GM21786 (cell line): ENCODE data around the gene ANKLE1.

Source experiments
- ATAC-seq: cut with Tn5 transposase; IDR thresholded peaks from one replicate; pipeline ENCODE4 v1.9.1; 2021; ENCODE audit not compliant: unreplicated experiment

The ANKLE1 gene

DNA sequence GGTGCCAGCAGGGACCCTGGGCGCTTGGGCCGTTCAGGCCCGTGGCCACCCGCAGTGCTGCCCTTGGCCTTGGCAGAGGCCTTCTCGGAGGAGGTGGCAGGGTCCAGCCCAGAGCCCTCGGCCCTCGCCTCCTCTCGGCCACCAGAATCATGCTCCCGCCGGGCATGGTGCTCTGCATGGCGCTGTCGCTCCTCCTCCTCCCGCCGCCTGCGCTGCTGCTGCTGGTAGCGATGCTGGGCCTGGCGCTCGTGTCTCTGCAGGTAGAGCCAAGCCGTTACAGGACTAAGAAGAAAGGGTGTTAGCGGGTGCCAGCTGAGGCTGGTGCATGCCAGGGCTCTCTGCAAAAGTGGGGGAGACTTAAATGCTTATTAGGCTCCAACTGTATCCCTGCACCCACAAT is 43.4 kb downstream of the ANKLE1 start:
- ATAC-seq, result no peak

DNA sequence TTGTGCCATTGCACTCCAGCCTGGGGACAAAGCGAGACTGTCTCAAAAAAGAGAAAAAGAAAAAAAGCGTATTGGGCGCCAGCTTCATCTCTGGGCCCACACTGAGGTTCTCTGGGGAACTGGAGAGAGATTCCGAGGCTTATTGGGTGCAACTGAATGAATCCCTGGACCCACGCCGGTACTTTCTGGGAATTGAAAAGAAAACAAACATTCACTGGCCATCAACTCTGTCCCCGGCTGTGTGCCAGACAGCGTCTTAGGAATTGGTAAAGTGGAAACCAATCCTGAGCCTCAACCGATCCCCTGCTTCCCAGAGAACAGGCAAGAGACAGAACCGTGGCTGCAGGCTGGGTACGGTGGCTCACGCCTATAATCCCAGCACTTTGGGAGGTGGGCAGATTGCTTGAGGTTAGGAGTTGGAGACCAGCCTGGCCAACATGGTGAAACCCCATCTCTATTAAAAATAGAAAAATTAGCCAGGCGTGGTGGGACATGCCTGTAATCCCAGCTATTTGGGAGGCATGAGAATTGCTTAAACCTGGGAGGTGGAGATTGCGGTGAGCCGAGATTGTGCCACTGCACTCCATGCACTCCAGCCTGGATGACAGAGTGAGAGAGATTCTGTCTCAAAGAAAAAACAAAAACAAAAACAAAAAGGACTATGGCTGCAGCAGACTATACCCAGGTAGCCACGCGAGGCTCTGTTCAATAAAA is 44.3 kb downstream of the ANKLE1 start:
- no peak for ATAC-seq

GRCh38 chr19:17326595-17326966 is 44.9 kb downstream of the ANKLE1 start:
- no peak for ATAC-seq

DNA sequence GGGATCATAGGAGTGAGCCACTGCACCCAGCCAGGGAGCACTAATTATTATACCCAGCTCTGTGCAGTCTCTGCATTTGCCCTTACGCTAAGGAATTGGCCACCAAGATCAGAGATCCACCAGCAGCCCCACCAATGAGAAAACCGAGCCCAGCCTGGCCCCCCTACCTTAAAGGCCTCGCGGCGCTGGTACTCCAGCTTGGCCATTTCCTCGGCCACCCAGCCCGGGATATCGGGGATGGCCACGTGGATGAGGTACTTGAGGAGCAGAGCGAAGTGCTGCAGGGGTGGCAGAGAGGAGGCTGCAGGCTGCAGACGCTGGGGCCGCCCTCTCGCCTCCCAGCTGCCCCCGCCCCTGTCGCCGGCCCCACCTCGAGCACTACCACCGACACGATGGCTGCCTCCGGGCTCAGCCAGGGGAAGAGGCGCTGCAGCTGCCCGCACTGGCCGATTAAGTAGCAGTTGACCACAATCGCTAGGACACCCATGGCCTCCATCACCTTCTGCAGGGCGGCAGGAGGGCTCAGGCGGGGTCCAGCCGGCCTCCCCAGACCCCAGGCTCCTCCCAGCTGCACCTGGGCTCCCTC is 45.5 kb downstream of the ANKLE1 start:
- no peak for ATAC-seq

DNA sequence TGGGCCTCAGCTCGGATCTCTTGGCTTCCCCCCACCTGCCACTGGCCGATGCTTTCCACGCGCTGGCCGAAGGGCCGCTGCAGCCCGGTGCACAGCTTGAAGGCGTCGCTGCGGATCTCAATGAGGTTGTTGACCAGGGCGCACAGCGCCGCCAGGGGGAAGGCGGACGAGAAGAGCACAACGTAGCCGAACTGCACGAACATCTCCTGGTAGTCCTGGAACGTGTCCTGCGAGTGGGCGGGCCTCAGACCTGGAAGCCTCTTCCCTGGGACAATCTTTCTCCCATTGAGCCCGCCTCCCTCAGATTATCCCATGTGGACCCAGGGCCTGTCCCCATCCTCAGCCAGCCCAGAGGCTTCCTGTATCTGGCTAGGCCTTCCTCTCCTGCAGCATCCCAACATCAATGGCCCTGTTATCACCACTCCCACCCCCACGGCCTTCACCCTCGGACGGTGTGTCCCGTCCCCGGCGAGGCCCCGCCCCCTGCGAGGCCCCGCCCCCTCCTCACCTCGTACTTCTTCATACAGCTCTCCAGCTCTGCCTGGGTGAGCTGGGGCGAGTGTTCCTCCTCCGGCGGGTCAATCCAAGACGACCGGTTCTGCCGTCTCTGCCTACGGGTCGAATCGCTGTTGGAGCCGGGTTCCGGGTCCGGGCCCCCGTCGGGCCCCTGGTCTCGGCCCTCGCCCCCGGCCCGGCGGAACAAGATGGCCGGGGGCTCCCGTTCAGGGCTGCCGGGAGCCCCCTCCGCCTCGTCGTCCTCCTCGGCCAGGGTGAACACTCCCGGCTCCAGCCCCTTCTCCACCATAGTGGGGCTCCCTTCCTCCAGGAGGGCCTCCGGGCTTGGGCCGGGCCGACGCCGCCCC is 46.2 kb downstream of the ANKLE1 start:
- no peak for ATAC-seq

GRCh38 chr19:17328517-17329365 is 47.0 kb downstream of the ANKLE1 start:
- ATAC-seq, result no peak

DNA sequence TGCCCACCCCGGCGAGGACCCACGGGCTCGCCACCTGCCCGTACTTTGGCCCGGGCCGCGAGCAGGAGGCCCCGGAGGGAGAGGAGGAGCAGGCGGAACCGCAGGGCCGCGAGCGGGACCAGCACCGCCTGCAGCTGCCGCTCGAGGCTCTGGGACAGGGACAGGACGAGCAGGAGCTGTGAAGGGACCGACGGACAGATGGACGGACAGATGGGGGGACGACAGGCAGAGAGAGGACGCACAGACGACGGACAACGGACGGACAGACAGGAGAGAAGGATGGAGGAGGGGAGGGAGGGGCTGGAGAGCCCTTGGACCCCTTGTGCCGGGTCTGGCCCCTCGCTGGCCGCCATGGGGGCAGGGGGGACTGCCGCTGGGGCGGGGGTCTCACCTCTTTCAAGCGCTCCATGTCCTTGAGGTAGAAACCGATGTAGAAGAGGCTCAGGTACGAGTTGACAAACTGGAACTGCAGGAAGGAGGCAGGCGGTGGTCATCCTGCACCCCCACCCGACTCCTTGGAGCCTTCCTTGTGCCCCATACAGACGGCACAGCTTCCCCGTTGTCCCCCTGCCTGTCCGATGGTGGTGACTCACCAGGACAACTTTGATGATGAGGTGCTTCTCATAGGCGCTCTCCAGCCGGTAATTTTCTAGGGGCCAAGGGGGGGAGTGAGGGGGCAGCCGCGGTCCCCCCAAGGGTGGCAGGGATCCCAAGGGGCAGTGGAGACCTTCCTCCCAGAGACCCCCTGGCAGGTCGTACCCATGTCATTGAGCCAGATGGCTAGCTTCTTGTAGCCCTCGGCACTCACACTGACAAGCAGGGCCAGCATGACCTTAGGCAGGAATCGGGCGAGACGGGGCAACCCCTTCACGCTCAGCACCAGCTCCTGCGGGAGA is 47.9 kb downstream of the ANKLE1 start:
- no peak for ATAC-seq

DNA sequence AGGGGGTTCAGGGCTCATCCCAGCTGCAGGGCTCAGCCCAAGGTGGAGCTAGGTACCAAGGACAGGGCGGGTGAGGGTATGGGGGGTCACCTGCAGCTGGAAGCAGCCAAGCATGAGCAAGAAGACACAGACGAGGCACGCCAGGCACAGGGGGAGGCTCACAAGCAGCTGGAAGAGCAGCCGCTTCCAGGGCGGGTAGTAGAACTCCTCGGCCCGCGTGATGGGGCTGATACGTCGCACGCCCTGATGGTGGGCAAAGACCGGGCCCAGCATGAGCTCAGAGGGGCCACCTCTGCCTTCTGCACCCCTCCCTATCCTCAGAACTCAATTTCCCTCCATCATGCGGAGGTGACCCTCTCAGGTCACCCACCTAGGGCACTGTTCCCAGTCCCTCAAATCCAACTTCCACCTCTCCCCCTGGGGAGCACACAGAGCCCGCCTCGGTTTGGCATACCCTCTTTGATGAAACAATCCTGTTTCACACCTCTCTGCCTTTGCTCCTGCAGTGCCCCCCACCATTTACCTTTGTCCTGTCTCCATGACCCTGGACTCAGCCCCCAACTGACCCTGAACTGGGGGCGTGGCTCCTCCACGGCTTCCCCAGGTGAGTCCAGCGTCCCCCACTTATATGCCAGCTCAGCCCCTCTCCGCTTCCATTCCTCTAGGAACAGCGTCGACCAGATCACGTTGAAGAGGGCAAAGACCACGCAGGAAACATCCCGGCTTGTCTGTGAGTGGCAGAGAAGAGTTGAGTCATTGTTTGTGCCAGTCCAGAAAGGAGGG is 48.8 kb downstream of the ANKLE1 start:
- no peak for ATAC-seq

DNA sequence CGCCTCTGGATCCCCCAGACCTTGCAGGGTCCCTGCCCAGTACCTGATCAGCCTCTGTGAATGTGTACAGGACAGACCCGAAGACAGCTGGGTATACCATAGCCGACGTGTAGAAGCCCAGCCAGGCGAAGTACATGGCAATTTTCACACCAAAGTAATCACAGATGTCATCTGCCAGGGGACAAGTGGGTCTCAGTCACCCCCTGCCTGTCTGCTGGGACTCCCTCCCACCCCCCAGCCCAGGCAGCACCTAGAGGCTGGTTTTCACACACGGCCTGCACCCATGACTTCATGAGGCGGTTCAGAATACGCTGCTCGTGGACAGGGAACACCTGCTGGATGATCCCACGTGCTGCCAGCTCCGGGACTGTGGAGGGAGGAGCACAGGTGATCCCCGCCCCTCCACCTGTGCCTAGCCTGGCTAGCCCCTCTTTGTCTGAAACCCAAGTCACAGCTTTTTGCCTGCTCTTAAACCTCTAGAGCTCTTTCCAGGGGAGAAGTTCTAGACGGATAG is 49.4 kb downstream of the ANKLE1 start:
- ATAC-seq, result no peak

DNA sequence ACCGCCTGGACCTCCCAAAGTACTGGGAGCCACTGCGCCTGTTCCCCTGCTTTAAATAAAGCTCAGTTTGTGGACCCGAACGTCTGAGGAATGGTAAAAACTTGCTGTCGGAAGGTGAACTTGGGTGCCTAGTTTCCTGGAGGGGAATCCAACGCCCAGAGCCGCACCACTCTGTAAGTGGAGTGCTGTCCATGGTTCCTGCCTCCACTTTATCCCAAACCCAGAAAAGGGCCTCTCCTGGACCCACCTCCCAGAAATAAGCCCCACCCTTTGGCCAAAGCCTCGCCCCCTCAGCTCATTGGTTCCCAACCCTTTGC is 50.6 kb downstream of the ANKLE1 start:
- no peak for ATAC-seq

DNA sequence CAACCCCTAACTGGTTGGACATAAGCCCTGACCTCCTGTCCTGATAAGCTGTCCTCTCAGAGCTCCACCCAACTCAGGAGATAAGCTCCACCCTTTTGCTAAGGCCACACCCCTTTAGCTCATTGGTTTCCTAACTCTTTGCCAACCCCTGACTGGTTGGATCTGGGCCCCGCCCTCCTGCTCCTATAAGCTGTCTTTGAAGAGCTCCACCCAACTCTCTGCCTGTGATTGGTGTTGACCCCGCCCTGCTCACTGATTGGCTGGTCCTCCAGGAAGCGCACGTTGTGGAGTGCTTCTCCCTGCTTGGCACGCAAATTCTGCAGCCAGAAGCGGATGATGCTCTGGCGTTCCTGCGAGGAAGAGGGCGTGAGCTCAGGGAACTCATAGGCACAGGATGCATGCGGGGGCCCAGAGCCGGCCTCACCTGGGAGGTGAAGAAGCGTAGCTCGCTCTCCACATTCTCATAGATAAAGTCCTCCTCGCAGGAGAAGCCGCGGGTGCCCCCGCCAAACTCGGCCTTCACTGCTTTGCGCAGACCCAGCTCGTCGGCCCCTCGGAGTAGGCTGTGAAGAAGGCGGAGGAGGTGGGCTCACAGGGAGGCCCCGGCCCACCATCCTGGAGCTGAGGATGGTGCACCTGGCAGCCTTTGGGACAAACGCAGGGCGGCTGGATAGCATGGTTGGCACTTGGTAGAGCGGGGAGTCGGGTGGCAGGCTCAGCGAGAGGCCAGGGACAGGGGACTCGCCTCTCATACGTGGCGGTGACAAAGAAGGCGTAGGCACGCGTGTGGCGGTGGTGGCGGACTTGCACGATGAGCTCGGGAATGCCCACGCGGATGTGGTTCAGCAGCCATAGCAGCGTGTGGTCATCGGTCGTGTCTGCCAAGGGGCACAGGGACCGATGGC is 51.2 kb downstream of the ANKLE1 start:
- no peak for ATAC-seq

DNA sequence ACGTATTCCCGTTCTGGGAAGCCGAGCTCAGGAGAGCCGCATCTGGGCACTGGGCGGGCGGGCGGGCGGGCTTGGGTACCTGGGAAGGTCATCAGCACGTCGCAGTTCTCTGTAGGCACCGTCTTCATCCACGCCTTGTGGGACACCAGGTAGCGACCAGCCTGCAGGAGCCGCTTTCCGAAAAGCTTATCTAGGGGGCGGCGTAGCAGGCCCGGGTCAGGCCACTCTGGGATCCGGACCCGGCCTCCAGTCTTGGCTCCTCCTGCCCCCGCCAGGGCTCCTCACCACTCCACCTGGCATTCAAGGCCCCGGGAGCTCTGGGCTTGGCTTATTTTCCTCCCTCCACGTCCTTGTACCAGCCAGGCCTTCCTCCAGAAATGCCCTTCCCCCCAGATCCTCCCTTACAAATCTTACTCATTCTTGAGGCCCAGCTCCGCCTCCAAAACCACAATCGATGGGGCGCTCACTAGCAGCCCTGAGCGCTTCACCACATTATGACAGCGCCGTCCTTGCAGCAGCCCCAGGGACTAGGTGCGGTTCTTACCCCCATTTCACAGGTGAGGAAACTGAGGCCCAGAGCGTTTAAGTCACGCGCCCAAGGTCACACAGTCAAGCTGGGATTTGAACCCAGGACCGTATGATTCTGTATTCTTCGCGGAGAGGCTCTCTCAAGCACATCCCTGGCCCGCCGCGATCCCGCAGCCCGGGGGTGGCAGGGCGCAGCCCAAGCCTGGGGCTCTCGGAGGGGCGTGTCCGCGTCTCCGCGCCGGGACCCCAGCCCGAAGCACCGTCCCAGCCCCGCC is 52.1 kb downstream of the ANKLE1 start:
- no peak for ATAC-seq

- ATAC-seq, result no peak
Observed at GRCh38 chr19:17334414-17335409, 53.0 kb downstream of the ANKLE1 start, which contains the start of gene ANO8. TSS of gene ANO8 (minus strand) at chr19:17334855. CDS start at chr19:17334670, 185 bp downstream.

- ATAC-seq, result no peak
Observed at GRCh38 chr19:17335575-17335974, 53.9 kb downstream of the ANKLE1 start.
